ENCODE results near the gene CUTA.

DNA sequence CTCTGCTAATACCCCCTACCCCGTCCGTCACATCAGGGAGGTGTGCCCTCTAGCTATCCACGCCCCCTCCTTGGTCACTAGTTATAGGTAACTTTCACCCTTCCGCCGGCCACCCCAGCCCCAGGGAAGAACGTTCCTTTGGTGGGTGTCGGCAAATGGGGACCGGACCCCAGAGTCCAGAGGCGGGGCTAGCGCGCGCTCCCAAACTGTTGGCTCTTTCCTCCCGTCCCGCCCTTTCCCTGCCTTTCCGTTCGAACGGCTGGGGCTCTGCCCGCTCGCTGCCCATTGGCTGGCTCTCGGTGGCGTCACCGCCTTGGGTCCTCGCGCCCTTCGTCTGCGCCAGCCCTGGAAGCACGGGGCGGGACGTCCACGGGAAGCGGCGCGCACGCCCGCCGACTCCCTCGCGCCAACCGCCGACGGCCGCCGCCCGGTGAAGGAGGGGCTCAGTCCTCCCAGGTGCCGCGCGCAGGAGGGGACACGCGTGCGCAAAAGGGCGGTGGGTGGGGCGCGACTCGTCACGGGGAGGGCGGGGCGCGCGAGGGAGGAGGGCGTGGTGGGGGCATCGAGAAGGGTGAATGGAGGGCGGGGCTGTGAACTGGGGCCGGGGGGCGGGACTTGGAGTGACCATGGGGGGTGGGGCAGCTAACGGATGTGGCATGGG, 7.7 kb downstream of the CUTA start:
- TF ChIP-seq CTCF (conservative IDR thresholded peaks at IDR 0.05; ENCODE audit: low read length) (no peak), EZH2phosphoT487 (IDR thresholded peaks at IDR 0.05; ENCODE audit: borderline replicate concordance) (no peak)
